Measurements from ENCODE around the gene CDK14.

The CDK14 gene

DNA sequence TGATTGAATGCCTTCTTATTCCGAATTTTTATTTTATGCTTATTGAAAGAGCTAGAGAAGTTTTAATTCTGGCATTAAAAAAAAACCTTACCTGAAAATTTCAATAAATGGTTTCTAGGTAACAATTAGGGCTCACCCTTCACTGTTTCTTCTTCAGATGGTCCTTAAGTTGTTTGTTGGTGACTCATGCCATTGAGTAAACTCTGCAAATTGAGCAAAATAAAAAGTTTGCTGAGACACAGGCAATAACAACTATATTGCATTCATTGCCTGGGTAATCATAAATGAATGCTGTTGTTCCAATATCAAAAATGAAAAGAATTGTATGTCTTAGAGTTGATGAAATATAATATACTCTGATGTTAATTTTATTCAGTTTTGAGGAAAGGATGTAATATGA, 300.3 kb downstream of the CDK14 start:
- TF ChIP-seq, protein P1, sequence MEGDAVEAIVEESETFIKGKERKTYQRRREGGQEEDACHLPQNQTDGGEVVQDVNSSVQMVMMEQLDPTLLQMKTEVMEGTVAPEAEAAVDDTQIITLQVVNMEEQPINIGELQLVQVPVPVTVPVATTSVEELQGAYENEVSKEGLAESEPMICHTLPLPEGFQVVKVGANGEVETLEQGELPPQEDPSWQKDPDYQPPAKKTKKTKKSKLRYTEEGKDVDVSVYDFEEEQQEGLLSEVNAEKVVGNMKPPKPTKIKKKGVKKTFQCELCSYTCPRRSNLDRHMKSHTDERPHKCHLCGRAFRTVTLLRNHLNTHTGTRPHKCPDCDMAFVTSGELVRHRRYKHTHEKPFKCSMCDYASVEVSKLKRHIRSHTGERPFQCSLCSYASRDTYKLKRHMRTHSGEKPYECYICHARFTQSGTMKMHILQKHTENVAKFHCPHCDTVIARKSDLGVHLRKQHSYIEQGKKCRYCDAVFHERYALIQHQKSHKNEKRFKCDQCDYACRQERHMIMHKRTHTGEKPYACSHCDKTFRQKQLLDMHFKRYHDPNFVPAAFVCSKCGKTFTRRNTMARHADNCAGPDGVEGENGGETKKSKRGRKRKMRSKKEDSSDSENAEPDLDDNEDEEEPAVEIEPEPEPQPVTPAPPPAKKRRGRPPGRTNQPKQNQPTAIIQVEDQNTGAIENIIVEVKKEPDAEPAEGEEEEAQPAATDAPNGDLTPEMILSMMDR (conservative IDR thresholded peaks at IDR 0.05) = no peak
- no peak overlapping the region for H3K27ac ChIP-seq

DNA sequence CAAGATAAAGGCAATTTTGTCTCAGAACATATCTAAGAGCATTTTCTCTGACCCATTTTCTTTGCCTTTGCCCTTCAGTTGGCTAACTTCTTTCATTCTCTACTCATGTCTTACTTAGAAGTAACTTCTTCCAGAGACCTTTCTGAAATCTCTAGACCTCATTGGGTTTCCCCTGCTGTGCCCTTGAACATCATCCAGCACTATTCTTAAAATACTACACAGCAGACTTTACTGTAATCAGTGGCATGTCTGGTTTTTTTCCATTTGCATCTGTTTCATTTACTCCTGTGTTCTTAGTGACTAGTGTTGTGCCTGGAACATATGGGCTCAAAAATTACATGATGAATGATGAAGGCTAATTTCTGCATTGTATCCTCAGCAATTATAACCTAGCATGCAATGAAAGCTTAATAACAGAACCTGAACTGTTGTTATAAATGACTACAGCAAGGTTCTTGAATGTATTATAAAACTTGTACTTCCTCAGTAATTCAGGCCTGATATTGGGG, 301.9 kb downstream of the CDK14 start:
- H3K27ac ChIP-seq = no peak overlapping the region

DNA sequence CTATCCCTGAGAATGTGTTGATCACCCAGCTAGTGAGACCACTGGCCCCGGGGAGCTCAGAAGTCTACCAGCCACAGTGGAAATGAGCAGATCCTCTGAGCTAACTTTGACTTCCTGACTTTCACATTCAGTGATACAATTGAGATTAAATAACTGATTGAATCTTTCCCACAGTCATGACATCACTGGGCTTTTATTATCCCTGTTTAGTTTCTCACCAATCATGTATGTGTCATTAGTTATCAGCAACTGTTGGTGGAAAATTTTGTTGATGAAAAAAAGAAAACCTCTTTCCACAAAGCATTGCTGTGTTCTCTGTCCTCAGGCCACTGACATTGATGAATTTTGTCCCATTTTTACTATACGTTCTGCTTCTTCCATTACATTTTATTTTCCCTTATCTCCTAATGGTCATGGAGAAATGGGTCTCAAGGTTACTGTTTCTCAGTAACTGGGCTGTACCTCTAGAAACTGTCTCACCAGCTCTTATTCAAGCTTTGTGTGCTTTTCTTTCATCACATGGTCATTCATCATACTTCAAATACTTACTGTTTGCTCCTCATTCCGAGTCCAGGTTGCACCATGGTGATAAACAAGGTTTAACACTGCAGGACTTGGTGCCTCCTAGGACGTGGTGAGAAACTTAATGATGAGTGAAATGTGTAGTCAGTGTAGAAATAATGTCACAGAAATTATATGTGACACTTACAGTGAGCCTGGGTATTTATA, 304.7 kb downstream of the CDK14 start:
- no peak overlapping the region for H3K27ac ChIP-seq
- TF ChIP-seq, protein P1 (conservative IDR thresholded peaks at IDR 0.05) = no peak

More for the DNA sequence above, 301.9 kb downstream of the CDK14 start:
- TF ChIP-seq, protein P1 (conservative IDR thresholded peaks at IDR 0.05) = no peak

DNA sequence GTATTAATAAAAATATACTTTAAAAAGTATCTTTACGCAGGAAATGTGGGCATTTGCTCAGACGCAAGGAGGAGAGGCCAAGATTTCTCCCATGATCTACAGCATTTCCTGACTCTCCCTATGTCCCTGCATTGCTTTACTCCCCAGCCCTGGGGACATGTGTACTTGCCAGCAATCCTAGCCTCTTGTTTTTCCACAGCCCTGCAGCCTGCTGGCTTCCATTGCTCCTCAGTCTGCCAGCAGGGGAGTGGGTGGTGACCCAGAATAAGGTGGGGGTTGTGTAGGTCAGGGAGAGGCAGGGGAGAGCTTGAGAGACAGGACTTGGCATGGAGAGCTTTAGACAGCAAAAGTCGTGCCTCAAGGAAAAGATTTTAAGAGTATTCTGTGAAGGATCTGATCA, 307.7 kb downstream of the CDK14 start:
- TF ChIP-seq, protein P1 (conservative IDR thresholded peaks at IDR 0.05) = no peak
- H3K27ac ChIP-seq = no peak overlapping the region

DNA sequence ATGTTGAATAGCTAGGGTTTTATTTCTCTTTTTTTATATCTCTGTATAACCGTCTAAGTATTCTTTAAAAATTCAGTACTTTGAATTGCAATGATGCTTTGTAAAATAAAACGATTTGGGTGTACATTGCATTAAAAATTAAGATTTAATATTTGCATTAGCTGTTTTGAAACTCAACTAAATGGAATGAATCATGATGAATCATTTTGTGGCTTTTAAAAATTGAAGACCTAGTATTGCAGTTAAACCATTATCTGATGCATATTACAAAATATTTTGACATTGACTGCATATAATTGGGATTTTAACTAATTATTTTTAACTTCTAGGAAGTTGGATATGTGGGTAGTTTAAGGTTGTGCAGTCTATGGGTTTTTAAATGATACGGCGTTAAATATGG, 314.0 kb downstream of the CDK14 start:
- TF ChIP-seq, protein P1 (conservative IDR thresholded peaks at IDR 0.05) = no peak
- H3K27ac ChIP-seq = no peak overlapping the region

DNA sequence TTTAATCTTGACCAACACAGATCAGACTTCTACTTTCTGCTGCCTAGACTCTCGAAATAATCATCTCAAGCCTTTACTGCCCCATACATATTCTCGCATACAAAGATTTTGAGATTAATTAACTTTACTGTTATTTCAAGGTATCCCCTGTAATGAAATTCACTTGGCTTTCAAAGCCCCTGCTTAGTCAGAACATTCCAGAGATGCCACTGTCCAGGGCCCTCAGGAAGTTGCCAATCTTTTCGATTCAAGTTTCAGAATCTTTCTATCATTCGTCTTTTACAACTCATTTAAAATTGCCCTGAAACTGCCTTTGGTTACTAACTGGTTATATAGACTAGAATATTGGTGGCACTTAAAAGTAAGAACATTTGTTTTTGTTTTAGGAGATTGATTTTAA, 320.2 kb downstream of the CDK14 start:
- no peak overlapping the region for H3K27ac ChIP-seq
- TF ChIP-seq, protein P1 (conservative IDR thresholded peaks at IDR 0.05) = no peak

DNA sequence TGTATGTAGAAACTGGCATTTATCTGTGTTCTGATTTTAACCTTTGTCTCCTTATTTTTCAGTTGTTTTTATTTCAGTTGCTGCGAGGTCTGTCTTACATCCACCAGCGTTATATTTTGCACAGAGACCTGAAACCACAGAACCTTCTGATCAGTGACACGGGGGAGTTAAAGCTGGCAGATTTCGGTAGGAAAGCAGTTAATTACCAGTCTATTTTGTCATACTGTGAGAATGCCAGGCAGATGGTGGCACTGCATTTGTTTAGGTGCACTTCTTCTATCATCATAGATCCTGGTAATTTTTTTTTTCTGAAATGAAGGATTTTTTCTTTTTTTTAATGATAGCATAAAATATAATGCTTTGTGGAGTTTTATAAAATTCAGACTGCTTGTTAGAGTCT, 321.4 kb downstream of the CDK14 start:
- TF ChIP-seq, protein P1 (conservative IDR thresholded peaks at IDR 0.05) = no peak
- H3K27ac ChIP-seq = no peak overlapping the region
